PC-3 (cell line): ENCODE results near the gene MYO5A. TPM values are rescaled to one million over a fixed set of nuclear protein-coding genes. Genes with fewer than 3 reads are reported as not detected.
"Not testable (repeated sequence)": the region's sequence is repeated elsewhere in the genome, so short reads cannot be mapped to it uniquely, and the experiment has no call there.

ENCODE experiments used
- ATAC-seq: fragments of 200-7000 bp; cut with Tn5 transposase; 2 replicates; pipeline ENCODE4 v1.9.1; 2020; ENCODE audit warnings: mild to moderate bottlenecking, moderate library complexity
- BruUV-seq: library from RNA; stranded (reverse); fragments of 400-500 nt; replicated peaks from 2 replicates; lab custom pipeline; 2021; lab: Mats Ljungman, UMichigan
- CTCF ChIA-PET: fragments of 300-600 bp; sonication (Branson Sonifier 250); formaldehyde crosslinking; loops from one replicate; lab custom pipeline; 2022; ENCODE audit warnings: antibody characterized with exemption; lab: Charles Lee
- POLR2A ChIA-PET: fragments of 300-600 bp; sonication (Branson Sonifier 250); formaldehyde crosslinking; loops from one replicate; lab custom pipeline; 2022; ENCODE audit warnings: antibody characterized with exemption; ENCODE audit not compliant: unreplicated experiment; lab: Charles Lee
- DNase-seq: peaks from one replicate; pipeline ENCODE4 v3.0.0-alpha.2; 2015
- H2AFZ ChIP-seq: fragments of 300-600 bp; sonication (generic); 2 replicates; pipeline ENCODE4 v1.6.0; 2016; ENCODE audit warnings: antibody characterized with exemption, low read length
- H3F3A ChIP-seq: fragments of 300-600 bp; sonication (generic); one replicate; pipeline ENCODE4 v1.6.0; 2017; ENCODE audit warnings: antibody characterized with exemption, low read length, control low read depth, mild to moderate bottlenecking; ENCODE audit not compliant: unreplicated experiment
- H3K27ac ChIP-seq: fragments of 300-600 bp; sonication (generic); 2 replicates; pipeline ENCODE4 v1.5.1; 2016; ENCODE audit warnings: mild to moderate bottlenecking, low read length
- H3K27me3 ChIP-seq: fragments of 300-600 bp; sonication (generic); 2 replicates; pipeline ENCODE4 v1.6.1; 2016; ENCODE audit warnings: low read length, mixed read lengths
- H3K36me3 ChIP-seq: fragments of 300-600 bp; sonication (generic); 2 replicates; pipeline ENCODE4 v1.6.1; 2016; ENCODE audit warnings: low read depth, mixed run types, low read length, mixed read lengths
- H3K4me1 ChIP-seq: fragments of 300-600 bp; sonication (generic); 2 replicates; pipeline ENCODE4 v1.5.1; 2016; ENCODE audit warnings: low read length; ENCODE audit not compliant: insufficient read depth
- H3K4me2 ChIP-seq: fragments of 300-600 bp; sonication (generic); 2 replicates; pipeline ENCODE4 v1.6.0; 2016; ENCODE audit warnings: low read length
- H3K4me3 ChIP-seq: fragments of 300-600 bp; sonication (generic); 2 replicates; pipeline ENCODE4 v1.5.1; 2016; ENCODE audit warnings: mild to moderate bottlenecking, low read length, mixed read lengths
- H3K79me2 ChIP-seq: fragments of 300-600 bp; sonication (generic); 2 replicates; pipeline ENCODE4 v1.6.1; 2017; ENCODE audit warnings: low read length, mixed read lengths
- H3K9ac ChIP-seq: fragments of 300-600 bp; sonication (generic); 2 replicates; pipeline ENCODE4 v1.6.0; 2016; ENCODE audit warnings: mild to moderate bottlenecking, low read length
- H3K9me2 ChIP-seq: fragments of 300-600 bp; sonication (generic); replicated peaks from 2 replicates; pipeline ENCODE4 v1.6.1; 2016; ENCODE audit warnings: mixed run types, low read length, mixed read lengths
- H3K9me3 ChIP-seq: fragments of 300-600 bp; sonication (generic); 2 replicates; pipeline ENCODE4 v1.6.1; 2016; ENCODE audit warnings: low read length, mixed read lengths
- H4K20me1 ChIP-seq: fragments of 300-600 bp; sonication (generic); 2 replicates; pipeline ENCODE4 v1.6.1; 2016; ENCODE audit warnings: low read length, mixed read lengths
- CTCF ChIP-seq: fragments of 300-600 bp; sonication (generic); conservative IDR thresholded peaks from 2 replicates; pipeline ENCODE4 v1.5.1; 2017; ENCODE audit warnings: antibody characterized with exemption, low read depth, mild to moderate bottlenecking, low read length
- EZH2 ChIP-seq: fragments of 300-600 bp; sonication (generic); IDR thresholded peaks from one replicate; pipeline ENCODE4 v1.6.1; 2017; ENCODE audit warnings: antibody characterized with exemption, mild to moderate bottlenecking, low read length; ENCODE audit not compliant: unreplicated experiment
- EZH2phosphoT487 ChIP-seq: fragments of 300-600 bp; sonication (generic); IDR thresholded peaks from 2 replicates; pipeline ENCODE4 v1.6.1; 2018; ENCODE audit warnings: mild to moderate bottlenecking, antibody characterized with exemption, low read length, borderline replicate concordance
- intact Hi-C: fragments of 100-400 bp; cut with micrococcal nuclease; formaldehyde crosslinking; loops from 2 replicates; pipeline ENCODE4 v1.9.0; 2023
- total RNA-seq: library from RNA; depleted of rRNA; stranded (reverse); fragments of >200 nt; gene quantifications from 2 replicates; pipeline ENCODE4 v1.2.3, GENCODE V29; 2014

Gene MYO5A
- total RNA-seq, 1 experiment from 2014 or later: 42.1 TPM

- no peaks in the 10 kb centered on the region for H3K9me3 ChIP-seq
- no peaks in the 10 kb centered on the region for H3K27me3 ChIP-seq
- H3F3A ChIP-seq: no peaks in the 10 kb centered on the region
- H4K20me1 ChIP-seq: peaks cover 40% of the 10 kb centered on the region
- peak overlapping the region; percentile 95 for H3K27ac ChIP-seq
- H3K9ac ChIP-seq: peak overlapping the region; percentile 100
- peaks cover 58% of the 10 kb centered on the region for H3K79me2 ChIP-seq
- BruUV-seq: TSS peak; percentile 54
- ATAC-seq: peak; percentile 60
- no peaks in the 10 kb centered on the region for H3K36me3 ChIP-seq
- POLR2A ChIA-PET: interaction anchor here (0.6 kb wide), 1 partner anchor 18 kb away, joined by 23 read pairs; no protein-coding TSS in a partner anchor
- peak overlapping the region; percentile 85 for H2AFZ ChIP-seq
- no peaks in the 10 kb centered on the region for H3K9me2 ChIP-seq
- CTCF ChIA-PET: no interaction called here
- H3K4me2 ChIP-seq: peak overlapping the region; percentile 90
- H3K4me1 ChIP-seq: peaks cover 6% of the 10 kb centered on the region; the same call in 1 of the 2 replicates
- peak; percentile 53 for DNase-seq
- TF ChIP-seq EZH2 (no peak), EZH2phosphoT487 (no peak), CTCF (no peak)
- H3K4me3 ChIP-seq: peak overlapping the region; percentile 90
- intact Hi-C loops: loop anchor here (1.0 to 10.0 kb wide), 4 partner anchors 87 to 237 kb away; partner anchors contain the start of gene ATOSA
Observed at GRCh38 chr15:52567871-52568600, 39.4 kb upstream of the MYO5A start.

GRCh38 chr15:52566889-52567288 is 38.2 kb upstream of the MYO5A start:
- Histone ChIP-seq H3K36me3 (no peaks in the 10 kb centered on the region), H3K9ac (peak overlapping the region; percentile 100), H3K4me2 (peak overlapping the region; percentile 90), H3F3A (no peaks in the 10 kb centered on the region), H3K27me3 (no peaks in the 10 kb centered on the region), H3K4me1 (peaks cover 6% of the 10 kb centered on the region; the same call in 1 of the 2 replicates), H4K20me1 (peaks cover 49% of the 10 kb centered on the region), H3K27ac (no peak overlapping the region), H3K79me2 (peaks cover 70% of the 10 kb centered on the region), H2AFZ (no peak overlapping the region), H3K4me3 (peak overlapping the region; percentile 90), H3K9me3 (no peaks in the 10 kb centered on the region), H3K9me2 (no peaks in the 10 kb centered on the region)
- TF ChIP-seq CTCF (no peak), EZH2phosphoT487 (no peak), EZH2 (no peak)
- intact Hi-C loops: loop anchor here (5.0 to 10.0 kb wide), 3 partner anchors 88 to 168 kb away; partner anchors contain the start of gene ATOSA
- no peak for DNase-seq
- ATAC-seq: no peak
- BruUV-seq: no TSS peak
- CTCF ChIA-PET: no interaction called here
- POLR2A ChIA-PET: interaction anchor here (0.6 kb wide), 1 partner anchor 14 kb away, joined by 3 read pairs; no protein-coding TSS in a partner anchor

DNA sequence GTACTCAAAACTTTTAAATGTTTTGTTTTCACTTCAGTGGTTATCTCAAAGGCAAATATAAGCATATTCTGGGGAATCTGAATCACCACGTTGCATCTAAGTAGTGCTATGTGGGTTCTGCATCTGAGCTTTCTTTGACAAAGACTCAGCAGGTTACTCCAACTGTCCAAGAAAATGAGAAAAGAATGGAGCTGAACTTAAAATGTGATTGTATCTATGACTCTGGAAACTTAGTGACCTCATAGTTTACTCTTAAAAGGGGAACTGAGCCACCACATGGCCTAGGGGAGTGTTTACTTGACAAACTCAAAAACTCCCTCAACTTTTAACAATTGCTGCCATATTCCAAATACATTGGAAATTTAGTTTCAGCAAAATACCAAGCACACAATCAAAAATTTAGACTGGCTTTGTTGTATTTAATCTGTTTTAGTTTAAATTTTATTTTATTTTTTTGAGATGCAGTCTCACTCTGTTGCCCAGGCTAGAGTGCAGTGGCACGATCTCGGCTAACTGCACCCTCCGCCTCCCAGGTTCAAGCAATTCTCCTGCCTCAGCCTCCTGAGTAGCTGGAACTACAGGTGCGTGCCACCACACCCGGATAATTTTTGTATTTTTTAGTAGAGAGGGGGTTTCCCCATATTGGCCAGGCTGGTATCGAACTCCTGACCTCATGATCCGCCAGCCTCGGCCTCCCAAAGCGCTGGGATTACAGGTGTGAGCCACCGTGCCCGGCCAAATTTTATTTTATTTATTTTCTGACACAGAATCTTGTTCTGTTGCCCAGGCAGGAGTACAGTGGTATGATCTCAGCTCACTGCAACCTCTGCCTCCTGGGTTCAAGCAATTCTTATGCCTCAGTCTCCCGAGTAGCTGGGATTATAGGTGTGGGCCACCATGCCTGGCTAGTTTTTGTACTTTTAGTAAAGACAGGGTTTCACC is 37.0 kb upstream of the MYO5A start:
- Histone ChIP-seq H3K4me3 (peak overlapping the region; percentile 90; the same call in 1 of the 2 replicates), H4K20me1 (peaks cover 56% of the 10 kb centered on the region), H3K4me2 (0 out of 2 replicates have a peak overlapping the region, but pooled peaks have one; percentile 90), H3K79me2 (peaks cover 82% of the 10 kb centered on the region)
- H3K4me1 ChIP-seq, H3K27me3 ChIP-seq, H3K27ac ChIP-seq, H3F3A ChIP-seq, BruUV-seq, DNase-seq, ATAC-seq, H3K9me3 ChIP-seq, H3K36me3 ChIP-seq, H3K9me2 ChIP-seq, H3K9ac ChIP-seq, CTCF ChIA-PET, POLR2A ChIA-PET, H2AFZ ChIP-seq: not testable (repeated sequence)
- intact Hi-C loops: loop anchor here (5.0 to 10.0 kb wide), 3 partner anchors 89 to 169 kb away; partner anchors contain the start of gene ATOSA
